ENCODE measurements around the gene SOX11. TPM values are rescaled to one million over a fixed set of nuclear protein-coding genes. Genes with fewer than 3 reads are reported as not detected.

The SOX11 gene
- total RNA-seq, 5 donors from 2014 or later (not counting 1 experiment from before 2014, with no cell fraction given): not detected

DNA sequence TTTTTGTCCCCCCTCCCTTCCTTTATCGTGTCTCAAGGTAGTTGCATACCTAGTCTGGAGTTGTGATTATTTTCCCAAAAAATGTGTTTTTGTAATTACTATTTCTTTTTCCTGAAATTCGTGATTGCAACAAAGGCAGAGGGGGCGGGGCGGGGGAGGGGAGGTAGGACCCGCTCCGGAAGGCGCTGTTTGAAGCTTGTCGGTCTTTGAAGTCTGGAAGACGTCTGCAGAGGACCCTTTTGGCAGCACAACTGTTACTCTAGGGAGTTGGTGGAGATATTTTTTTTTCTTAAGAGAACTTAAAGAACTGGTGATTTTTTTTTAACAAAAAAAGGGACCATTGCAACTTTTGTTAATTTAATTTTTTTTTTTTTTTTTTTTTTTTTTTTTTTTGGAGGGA lies 2.1 kb downstream of the SOX11 start:
- H3K4me1 ChIP-seq (ENCODE audit: control insufficient read depth in 1 of 2, extremely low read depth in 1 of 2, insufficient read depth in 2 of 2, low read length in 2 of 2): peaks cover 0 to 6% of the 10 kb centered on the region in 2 experiments
- no peaks in the 10 kb centered on the region for H3K9me3 ChIP-seq
- no peak overlapping the region for H3K27ac Mint-ChIP-seq
- 0% methylated on average over 1 of the region's 9 CpGs for WGBS (ENCODE audit: insufficient coverage)
- ChIA-PET CTCF (no interaction called here), POLR2A (no interaction called here)
- no peak for DNase-seq
- no peak overlapping the region for H3K4me3 ChIP-seq (ENCODE audit: control insufficient read depth in 1 of 2, extremely low read depth in 1 of 2, low read length in 1 of 2)
- H3K36me3 ChIP-seq (ENCODE audit: control insufficient read depth in 2 of 2, extremely low read depth in 1 of 2, insufficient read depth in 1 of 2, low read length in 1 of 2): no peaks in the 10 kb centered on the region
- no peak for ATAC-seq (replicated peaks in 1 of 4)
- peaks cover 7 to 47% of the 10 kb centered on the region in 2 experiments for H3K27me3 ChIP-seq (replicated peaks in 1 of 2; ENCODE audit: control insufficient read depth in 2 of 2, extremely low read depth in 1 of 2, insufficient read depth in 2 of 2, low read length in 1 of 2)
- H3K27me3 Mint-ChIP-seq: peaks cover 45 to 58% of the 10 kb centered on the region in 2 donors
- no peak overlapping the region for H3K27ac ChIP-seq (ENCODE audit: low read length)
- H3K4me3 Mint-ChIP-seq: peak overlapping the region in 1 of 3 donors; percentile 69
- H3K4me1 Mint-ChIP-seq: peaks cover 11 to 23% (median 12%) of the 10 kb centered on the region in 3 donors
- no peaks in the 10 kb centered on the region for H3K36me3 Mint-ChIP-seq
- H3K9me3 Mint-ChIP-seq: peaks cover 0 to 4% (median 0%) of the 10 kb centered on the region in 3 donors

DNA sequence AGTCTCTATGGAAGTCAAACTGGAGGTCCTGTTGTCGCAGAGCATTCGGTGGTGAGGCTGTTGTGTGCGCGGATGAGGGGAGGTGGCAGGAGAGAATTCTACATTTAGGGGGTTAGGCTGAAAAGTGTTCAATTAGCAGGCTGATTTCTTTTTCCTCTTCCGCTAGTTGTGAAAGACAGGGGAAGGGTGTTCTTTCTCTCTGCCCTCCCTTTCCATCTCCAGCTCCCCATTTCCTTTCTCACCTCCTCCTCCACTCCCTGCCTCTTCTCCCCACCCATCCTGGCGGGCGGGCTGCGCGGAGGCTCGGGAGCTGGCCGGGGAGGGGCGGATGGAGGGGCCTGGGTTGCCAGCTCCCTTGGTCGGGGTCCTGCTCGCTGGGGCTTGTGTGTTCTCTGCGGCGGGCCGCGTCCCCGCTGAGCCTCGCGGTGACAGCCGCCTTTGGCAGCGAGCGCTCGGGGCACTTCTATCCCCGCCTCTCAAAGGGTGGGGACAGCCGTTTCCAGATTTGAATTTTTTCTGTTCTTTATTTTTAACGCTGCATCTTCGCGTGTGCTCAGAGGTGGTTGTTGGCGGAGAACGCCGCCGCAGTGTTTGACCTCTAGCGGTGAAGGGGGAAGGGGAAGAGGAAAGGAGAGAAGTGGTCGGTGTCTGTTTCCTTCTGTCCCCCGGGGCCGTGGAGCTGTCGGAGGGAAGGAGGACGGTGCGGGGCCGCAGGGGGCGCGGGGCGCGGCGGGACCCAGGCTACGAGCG lies 3.6 kb downstream of the SOX11 start:
- Mint-ChIP-seq H3K36me3 (no peaks in the 10 kb centered on the region), H3K9me3 (peaks cover 0 to 4% (median 0%) of the 10 kb centered on the region in 3 donors), H3K27ac (no peak overlapping the region), H3K4me1 (peaks cover 9 to 18% (median 9%) of the 10 kb centered on the region in 3 donors), H3K4me3 (peak overlapping the region in 1 of 3 donors; percentile 22), H3K27me3 (peaks cover 45 to 60% of the 10 kb centered on the region in 2 donors)
- Histone ChIP-seq H3K27ac (ENCODE audit: low read length) (no peak overlapping the region), H3K9me3 (no peaks in the 10 kb centered on the region), H3K36me3 (ENCODE audit: control insufficient read depth in 2 of 2, extremely low read depth in 1 of 2, insufficient read depth in 1 of 2, low read length in 1 of 2) (no peaks in the 10 kb centered on the region), H3K4me1 (ENCODE audit: control insufficient read depth in 1 of 2, extremely low read depth in 1 of 2, insufficient read depth in 2 of 2, low read length in 2 of 2) (peaks cover 0 to 6% of the 10 kb centered on the region in 2 experiments), H3K27me3 (replicated peaks in 1 of 2; ENCODE audit: control insufficient read depth in 2 of 2, extremely low read depth in 1 of 2, insufficient read depth in 2 of 2, low read length in 1 of 2) (peaks cover 10 to 43% of the 10 kb centered on the region in 2 experiments), H3K4me3 (ENCODE audit: control insufficient read depth in 1 of 2, extremely low read depth in 1 of 2, low read length in 1 of 2) (no peak overlapping the region)
- DNase-seq (no peak), ATAC-seq (replicated peaks in 1 of 4) (no peak)
- WGBS (ENCODE audit: insufficient coverage): 4% methylated on average over 35 of the region's 49 CpGs
- ChIA-PET POLR2A (no interaction called here), CTCF (no interaction called here)

DNA sequence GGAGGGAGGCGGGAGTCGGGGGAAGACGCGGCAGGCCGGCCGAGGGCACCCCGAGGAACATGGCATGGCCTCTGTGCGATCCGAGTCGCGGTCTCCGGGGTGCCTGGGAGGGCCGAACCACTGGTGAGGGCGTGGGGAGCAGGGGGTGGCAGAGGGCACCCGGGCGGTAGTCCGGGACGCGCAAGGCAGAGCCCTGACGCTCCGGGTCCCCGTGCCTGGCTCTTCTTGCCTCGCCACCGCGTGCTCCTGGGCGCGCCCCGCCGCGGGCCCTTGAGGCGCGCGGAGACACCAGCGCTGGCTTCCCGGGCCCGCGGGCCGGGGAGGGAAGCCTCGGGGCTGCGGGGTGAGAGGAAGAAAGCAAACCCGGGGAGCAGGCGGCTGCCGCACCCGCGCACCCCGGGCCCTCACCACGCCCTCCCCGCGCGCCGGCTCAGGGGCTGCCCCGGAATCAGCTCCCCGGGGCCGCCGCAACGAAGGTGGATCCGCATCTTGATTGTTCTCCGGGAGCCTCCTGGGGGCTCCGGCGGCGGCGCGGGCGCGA lies 4.3 kb downstream of the SOX11 start:
- DNase-seq: no peak
- peaks cover 7 to 15% (median 9%) of the 10 kb centered on the region in 3 donors for H3K4me1 Mint-ChIP-seq
- Histone ChIP-seq H3K9me3 (no peaks in the 10 kb centered on the region), H3K27me3 (replicated peaks in 1 of 2; ENCODE audit: control insufficient read depth in 2 of 2, extremely low read depth in 1 of 2, insufficient read depth in 2 of 2, low read length in 1 of 2) (peaks cover 16 to 41% of the 10 kb centered on the region in 2 experiments), H3K36me3 (ENCODE audit: control insufficient read depth in 2 of 2, extremely low read depth in 1 of 2, insufficient read depth in 1 of 2, low read length in 1 of 2) (no peaks in the 10 kb centered on the region), H3K27ac (ENCODE audit: low read length) (no peak overlapping the region), H3K4me1 (ENCODE audit: control insufficient read depth in 1 of 2, extremely low read depth in 1 of 2, insufficient read depth in 2 of 2, low read length in 2 of 2) (peaks cover 0 to 6% of the 10 kb centered on the region in 2 experiments), H3K4me3 (ENCODE audit: control insufficient read depth in 1 of 2, extremely low read depth in 1 of 2, low read length in 1 of 2) (no peak overlapping the region)
- CTCF ChIA-PET: no interaction called here
- ATAC-seq (replicated peaks in 1 of 4): no peak
- H3K9me3 Mint-ChIP-seq: peaks cover 0 to 4% (median 0%) of the 10 kb centered on the region in 3 donors
- POLR2A ChIA-PET: no interaction called here
- no peak overlapping the region for H3K27ac Mint-ChIP-seq
- H3K27me3 Mint-ChIP-seq: peaks cover 48 to 61% of the 10 kb centered on the region in 2 donors
- 6% methylated on average over 65 of the region's 65 CpGs for WGBS (ENCODE audit: insufficient coverage)
- no peak overlapping the region for H3K4me3 Mint-ChIP-seq
- H3K36me3 Mint-ChIP-seq: no peaks in the 10 kb centered on the region

DNA sequence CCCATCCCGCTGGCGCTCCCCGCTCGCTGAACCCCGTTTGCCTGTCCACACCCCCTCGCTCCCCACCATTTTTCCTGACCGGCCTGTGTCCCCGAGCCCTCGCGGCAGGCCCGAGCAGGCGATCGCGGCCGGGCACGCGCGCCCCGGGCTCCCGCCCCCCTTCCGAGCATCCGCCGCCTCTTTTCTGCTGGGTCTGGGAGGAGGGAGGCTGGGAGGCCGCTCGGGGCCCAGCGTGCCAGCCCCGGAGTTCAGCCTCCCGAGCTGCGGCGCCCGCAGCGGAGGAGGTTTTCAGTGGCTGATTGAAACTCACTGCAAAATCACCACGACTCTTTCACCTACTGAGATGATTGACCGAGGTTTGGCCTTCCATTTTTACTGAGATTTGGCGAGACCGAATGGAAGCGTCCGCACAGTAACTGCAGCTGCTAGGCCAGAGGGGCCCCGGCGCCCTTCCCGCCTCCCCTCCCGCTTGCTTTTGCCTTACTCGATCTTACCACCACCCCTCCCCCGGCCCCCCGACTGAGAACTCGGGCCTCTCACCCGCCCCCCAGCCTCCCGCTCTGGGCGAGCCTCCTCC lies 4.8 kb downstream of the SOX11 start:
- Mint-ChIP-seq H3K27me3 (peaks cover 49 to 61% of the 10 kb centered on the region in 2 donors), H3K4me1 (peaks cover 7 to 15% (median 7%) of the 10 kb centered on the region in 3 donors), H3K36me3 (no peaks in the 10 kb centered on the region), H3K4me3 (no peak overlapping the region), H3K27ac (no peak overlapping the region), H3K9me3 (peaks cover 0 to 4% (median 0%) of the 10 kb centered on the region in 3 donors)
- CTCF ChIA-PET: no interaction called here
- POLR2A ChIA-PET: no interaction called here
- no peak for ATAC-seq (replicated peaks in 1 of 4)
- no peaks in the 10 kb centered on the region for H3K9me3 ChIP-seq
- no peak for DNase-seq
- H3K36me3 ChIP-seq (ENCODE audit: control insufficient read depth in 2 of 2, extremely low read depth in 1 of 2, insufficient read depth in 1 of 2, low read length in 1 of 2): no peaks in the 10 kb centered on the region
- 4% methylated on average over 36 of the region's 49 CpGs for WGBS (ENCODE audit: insufficient coverage)
- H3K4me3 ChIP-seq (ENCODE audit: control insufficient read depth in 1 of 2, extremely low read depth in 1 of 2, low read length in 1 of 2): no peak overlapping the region
- no peak overlapping the region for H3K27ac ChIP-seq (ENCODE audit: low read length)
- H3K27me3 ChIP-seq (replicated peaks in 1 of 2; ENCODE audit: control insufficient read depth in 2 of 2, extremely low read depth in 1 of 2, insufficient read depth in 2 of 2, low read length in 1 of 2): peaks cover 18 to 40% of the 10 kb centered on the region in 2 experiments
- H3K4me1 ChIP-seq (ENCODE audit: control insufficient read depth in 1 of 2, extremely low read depth in 1 of 2, insufficient read depth in 2 of 2, low read length in 2 of 2): peaks cover 0 to 6% of the 10 kb centered on the region in 2 experiments

DNA sequence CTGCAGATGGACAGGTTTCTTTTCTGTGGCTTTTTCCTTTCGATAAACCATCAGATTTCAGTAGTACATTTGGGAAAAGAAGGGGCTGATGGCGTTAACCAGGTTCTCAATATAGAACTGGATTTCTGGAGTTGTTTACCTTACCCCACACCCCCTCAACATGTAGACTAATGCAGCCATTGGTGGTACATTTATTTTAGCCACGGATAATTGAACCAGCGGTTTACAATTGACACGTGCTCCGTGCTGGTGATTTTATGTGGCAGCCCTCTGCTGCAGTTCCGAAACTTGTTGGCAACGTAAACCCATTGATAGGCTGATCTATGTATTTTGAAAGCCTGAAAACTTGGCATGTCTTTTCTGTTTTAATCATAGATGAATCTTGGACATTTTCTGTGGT lies 5.4 kb downstream of the SOX11 start:
- Histone ChIP-seq H3K9me3 (no peaks in the 10 kb centered on the region), H3K4me3 (ENCODE audit: control insufficient read depth in 1 of 2, extremely low read depth in 1 of 2, low read length in 1 of 2) (no peak overlapping the region), H3K4me1 (ENCODE audit: control insufficient read depth in 1 of 2, extremely low read depth in 1 of 2, insufficient read depth in 2 of 2, low read length in 2 of 2) (peaks cover 0 to 6% of the 10 kb centered on the region in 2 experiments), H3K27ac (ENCODE audit: low read length) (no peak overlapping the region), H3K27me3 (replicated peaks in 1 of 2; ENCODE audit: control insufficient read depth in 2 of 2, extremely low read depth in 1 of 2, insufficient read depth in 2 of 2, low read length in 1 of 2) (peaks cover 18 to 37% of the 10 kb centered on the region in 2 experiments), H3K36me3 (ENCODE audit: control insufficient read depth in 2 of 2, extremely low read depth in 1 of 2, insufficient read depth in 1 of 2, low read length in 1 of 2) (no peaks in the 10 kb centered on the region)
- H3K27me3 Mint-ChIP-seq: peaks cover 52 to 59% of the 10 kb centered on the region in 2 donors
- H3K9me3 Mint-ChIP-seq: peaks cover 0 to 4% (median 0%) of the 10 kb centered on the region in 3 donors
- POLR2A ChIA-PET: no interaction called here
- DNase-seq (no peak), ATAC-seq (replicated peaks in 1 of 4) (no peak)
- no peak overlapping the region for H3K4me3 Mint-ChIP-seq
- CTCF ChIA-PET: no interaction called here
- peaks cover 7 to 15% (median 7%) of the 10 kb centered on the region in 3 donors for H3K4me1 Mint-ChIP-seq
- 39% methylated on average over 6 of the region's 8 CpGs for WGBS (ENCODE audit: insufficient coverage)
- no peaks in the 10 kb centered on the region for H3K36me3 Mint-ChIP-seq
- H3K27ac Mint-ChIP-seq: no peak overlapping the region

DNA sequence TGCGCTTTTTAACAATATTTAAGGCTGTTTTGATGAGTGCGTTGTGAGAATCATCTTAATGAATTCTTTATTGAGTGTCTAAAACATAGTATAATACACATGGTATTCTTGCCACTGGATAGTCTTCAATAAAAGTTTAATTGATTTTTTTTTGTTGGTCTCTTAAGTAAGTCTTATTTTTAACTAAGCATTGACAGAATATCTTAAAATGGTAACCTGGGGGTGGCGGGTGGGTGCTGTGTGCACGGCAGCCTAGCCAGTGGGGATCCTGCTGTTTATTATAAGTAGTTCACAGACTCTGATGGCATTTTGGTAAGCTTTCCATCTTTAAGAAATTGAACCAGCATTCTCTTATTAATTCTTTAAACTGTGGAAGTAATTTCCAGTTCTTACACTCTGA lies 6.0 kb downstream of the SOX11 start:
- ChIA-PET POLR2A (no interaction called here), CTCF (no interaction called here)
- H3K9me3 Mint-ChIP-seq: peaks cover 0 to 4% (median 0%) of the 10 kb centered on the region in 3 donors
- H3K27me3 ChIP-seq (replicated peaks in 1 of 2; ENCODE audit: control insufficient read depth in 2 of 2, extremely low read depth in 1 of 2, insufficient read depth in 2 of 2, low read length in 1 of 2): peaks cover 20 to 35% of the 10 kb centered on the region in 2 experiments
- no peak overlapping the region for H3K4me3 Mint-ChIP-seq
- no peaks in the 10 kb centered on the region for H3K9me3 ChIP-seq
- no peak overlapping the region for H3K4me3 ChIP-seq (ENCODE audit: control insufficient read depth in 1 of 2, extremely low read depth in 1 of 2, low read length in 1 of 2)
- H3K27ac Mint-ChIP-seq: no peak overlapping the region
- H3K27me3 Mint-ChIP-seq: peaks cover 56 to 57% of the 10 kb centered on the region in 2 donors
- H3K36me3 Mint-ChIP-seq: no peaks in the 10 kb centered on the region
- no peak overlapping the region for H3K27ac ChIP-seq (ENCODE audit: low read length)
- ATAC-seq (replicated peaks in 1 of 4) (no peak), DNase-seq (no peak)
- WGBS (ENCODE audit: insufficient coverage): no CpG with 5 or more reads among the region's 4 CpGs
- H3K4me1 ChIP-seq (ENCODE audit: control insufficient read depth in 1 of 2, extremely low read depth in 1 of 2, insufficient read depth in 2 of 2, low read length in 2 of 2): peaks cover 0 to 6% of the 10 kb centered on the region in 2 experiments
- H3K4me1 Mint-ChIP-seq: peaks cover 7 to 13% (median 7%) of the 10 kb centered on the region in 3 donors
- H3K36me3 ChIP-seq (ENCODE audit: control insufficient read depth in 2 of 2, extremely low read depth in 1 of 2, insufficient read depth in 1 of 2, low read length in 1 of 2): no peaks in the 10 kb centered on the region

Measured in T-cell (primary cell).